Measurements from ENCODE around the gene CADPS.

Gene CADPS

GRCh38 chr3:62625268-62625667 is 249.9 kb downstream of the CADPS start:
- no peak for DNase-seq (ENCODE audit: low read depth, low spot score)
- no peak for TF ChIP-seq ZNF274 (IDR thresholded peaks at IDR 0.05; ENCODE audit: low read depth, low read length)
- no peak for TF ChIP-seq SUZ12 (IDR thresholded peaks at IDR 0.05; ENCODE audit: extremely low read depth, insufficient read depth, insufficient read length)
- TF ChIP-seq YY1 (IDR thresholded peaks at IDR 0.05; ENCODE audit: insufficient read depth, insufficient read length): no peak
- no peak overlapping the region for H3K9ac ChIP-seq (ENCODE audit: insufficient read length, low read depth)

GRCh38 chr3:62624185-62624584 is 251.0 kb downstream of the CADPS start:
- Histone ChIP-seq H3K36me3 (ENCODE audit: insufficient read depth, insufficient read length, low read length) (no peaks in the 10 kb centered on the region), H3K27me3 (ENCODE audit: insufficient read depth, insufficient read length) (no peaks in the 10 kb centered on the region), H3K9ac (ENCODE audit: insufficient read length, low read depth) (no peak overlapping the region), H3K4me3 (ENCODE audit: insufficient read length, low read depth) (no peak overlapping the region), H3K9me3 (ENCODE audit: insufficient read depth, low read length) (no peaks in the 10 kb centered on the region), H3K4me1 (ENCODE audit: insufficient read depth, insufficient read length) (no peaks in the 10 kb centered on the region)
- DNase-seq (ENCODE audit: low read depth, low spot score): no peak
- TF ChIP-seq YY1 (IDR thresholded peaks at IDR 0.05; ENCODE audit: insufficient read depth, insufficient read length): no peak
- TF ChIP-seq SUZ12 (IDR thresholded peaks at IDR 0.05; ENCODE audit: extremely low read depth, insufficient read depth, insufficient read length): no peak
- no peak for TF ChIP-seq ZNF274 (IDR thresholded peaks at IDR 0.05; ENCODE audit: low read depth, low read length)

More at GRCh38 chr3:62625268-62625667, 249.9 kb downstream of the CADPS start:
- Histone ChIP-seq H3K4me1 (ENCODE audit: insufficient read depth, insufficient read length) (no peaks in the 10 kb centered on the region), H3K27me3 (ENCODE audit: insufficient read depth, insufficient read length) (no peaks in the 10 kb centered on the region), H3K9me3 (ENCODE audit: insufficient read depth, low read length) (no peaks in the 10 kb centered on the region), H3K4me3 (ENCODE audit: insufficient read length, low read depth) (no peak overlapping the region), H3K36me3 (ENCODE audit: insufficient read depth, insufficient read length, low read length) (no peaks in the 10 kb centered on the region)

GRCh38 chr3:62622553-62623174 is 252.6 kb downstream of the CADPS start:
- DNase-seq (ENCODE audit: low read depth, low spot score): peak; percentile 60
- no peak for TF ChIP-seq SUZ12 (IDR thresholded peaks at IDR 0.05; ENCODE audit: extremely low read depth, insufficient read depth, insufficient read length)
- TF ChIP-seq YY1 (IDR thresholded peaks at IDR 0.05; ENCODE audit: insufficient read depth, insufficient read length): no peak
- Histone ChIP-seq H3K9me3 (ENCODE audit: insufficient read depth, low read length) (no peaks in the 10 kb centered on the region), H3K9ac (ENCODE audit: insufficient read length, low read depth) (no peak overlapping the region), H3K4me3 (ENCODE audit: insufficient read length, low read depth) (no peak overlapping the region), H3K27me3 (ENCODE audit: insufficient read depth, insufficient read length) (no peaks in the 10 kb centered on the region), H3K4me1 (ENCODE audit: insufficient read depth, insufficient read length) (no peaks in the 10 kb centered on the region), H3K36me3 (ENCODE audit: insufficient read depth, insufficient read length, low read length) (no peaks in the 10 kb centered on the region)

GRCh38 chr3:62621925-62622324 is 253.3 kb downstream of the CADPS start:
- TF ChIP-seq YY1 (IDR thresholded peaks at IDR 0.05; ENCODE audit: insufficient read depth, insufficient read length): no peak
- no peak for TF ChIP-seq ZNF274 (IDR thresholded peaks at IDR 0.05; ENCODE audit: low read depth, low read length)
- no peak for TF ChIP-seq SUZ12 (IDR thresholded peaks at IDR 0.05; ENCODE audit: extremely low read depth, insufficient read depth, insufficient read length)

GRCh38 chr3:62621176-62621575 is 254.0 kb downstream of the CADPS start:
- DNase-seq (ENCODE audit: low read depth, low spot score): no peak
- TF ChIP-seq SUZ12 (IDR thresholded peaks at IDR 0.05; ENCODE audit: extremely low read depth, insufficient read depth, insufficient read length): no peak
- TF ChIP-seq ZNF274 (IDR thresholded peaks at IDR 0.05; ENCODE audit: low read depth, low read length): no peak
- TF ChIP-seq YY1 (IDR thresholded peaks at IDR 0.05; ENCODE audit: insufficient read depth, insufficient read length): no peak
- H3K36me3 ChIP-seq (ENCODE audit: insufficient read depth, insufficient read length, low read length): no peaks in the 10 kb centered on the region

More at GRCh38 chr3:62621925-62622324, 253.3 kb downstream of the CADPS start:
- H3K4me3 ChIP-seq (ENCODE audit: insufficient read length, low read depth): no peak overlapping the region
- no peak overlapping the region for H3K9ac ChIP-seq (ENCODE audit: insufficient read length, low read depth)
- H3K9me3 ChIP-seq (ENCODE audit: insufficient read depth, low read length): no peaks in the 10 kb centered on the region
- no peaks in the 10 kb centered on the region for H3K27me3 ChIP-seq (ENCODE audit: insufficient read depth, insufficient read length)
- DNase-seq (ENCODE audit: low read depth, low spot score): no peak
- H3K4me1 ChIP-seq (ENCODE audit: insufficient read depth, insufficient read length): no peaks in the 10 kb centered on the region
- no peaks in the 10 kb centered on the region for H3K36me3 ChIP-seq (ENCODE audit: insufficient read depth, insufficient read length, low read length)

GRCh38 chr3:62615258-62615849 is 259.9 kb downstream of the CADPS start:
- DNase-seq (ENCODE audit: low read depth, low spot score): no peak
- Histone ChIP-seq H3K36me3 (ENCODE audit: insufficient read depth, insufficient read length, low read length) (no peaks in the 10 kb centered on the region), H3K4me1 (ENCODE audit: insufficient read depth, insufficient read length) (no peaks in the 10 kb centered on the region), H3K27me3 (ENCODE audit: insufficient read depth, insufficient read length) (no peaks in the 10 kb centered on the region), H3K9ac (ENCODE audit: insufficient read length, low read depth) (no peak overlapping the region), H3K9me3 (ENCODE audit: insufficient read depth, low read length) (no peaks in the 10 kb centered on the region), H3K4me3 (ENCODE audit: insufficient read length, low read depth) (no peak overlapping the region)
- TF ChIP-seq ZNF274 (IDR thresholded peaks at IDR 0.05; ENCODE audit: low read depth, low read length): no peak
- TF ChIP-seq SUZ12 (IDR thresholded peaks at IDR 0.05; ENCODE audit: extremely low read depth, insufficient read depth, insufficient read length): no peak
- TF ChIP-seq YY1 (IDR thresholded peaks at IDR 0.05; ENCODE audit: insufficient read depth, insufficient read length): no peak

More at GRCh38 chr3:62621176-62621575, 254.0 kb downstream of the CADPS start:
- Histone ChIP-seq H3K4me1 (ENCODE audit: insufficient read depth, insufficient read length) (no peaks in the 10 kb centered on the region), H3K9ac (ENCODE audit: insufficient read length, low read depth) (no peak overlapping the region), H3K27me3 (ENCODE audit: insufficient read depth, insufficient read length) (no peaks in the 10 kb centered on the region), H3K9me3 (ENCODE audit: insufficient read depth, low read length) (no peaks in the 10 kb centered on the region), H3K4me3 (ENCODE audit: insufficient read length, low read depth) (no peak overlapping the region)

GRCh38 chr3:62614527-62614926 is 260.7 kb downstream of the CADPS start:
- H3K9me3 ChIP-seq (ENCODE audit: insufficient read depth, low read length): no peaks in the 10 kb centered on the region
- DNase-seq (ENCODE audit: low read depth, low spot score): no peak
- TF ChIP-seq YY1 (IDR thresholded peaks at IDR 0.05; ENCODE audit: insufficient read depth, insufficient read length): no peak
- no peak for TF ChIP-seq SUZ12 (IDR thresholded peaks at IDR 0.05; ENCODE audit: extremely low read depth, insufficient read depth, insufficient read length)
- TF ChIP-seq ZNF274 (IDR thresholded peaks at IDR 0.05; ENCODE audit: low read depth, low read length): no peak
- no peak overlapping the region for H3K9ac ChIP-seq (ENCODE audit: insufficient read length, low read depth)
- no peaks in the 10 kb centered on the region for H3K4me1 ChIP-seq (ENCODE audit: insufficient read depth, insufficient read length)
- no peaks in the 10 kb centered on the region for H3K27me3 ChIP-seq (ENCODE audit: insufficient read depth, insufficient read length)
- H3K36me3 ChIP-seq (ENCODE audit: insufficient read depth, insufficient read length, low read length): no peaks in the 10 kb centered on the region
- no peak overlapping the region for H3K4me3 ChIP-seq (ENCODE audit: insufficient read length, low read depth)
